HuH-7.5 (cell line): ENCODE measurements around the gene DOK6.
"Not testable (repeated sequence)": the region's sequence is repeated elsewhere in the genome, so short reads cannot be mapped to it uniquely, and the experiment has no call there.

Source experiments
- DNase-seq: peaks from one replicate; pipeline ENCODE4 v3.0.0; 2011; ENCODE audit warnings: low spot score

The DOK6 gene

DNA sequence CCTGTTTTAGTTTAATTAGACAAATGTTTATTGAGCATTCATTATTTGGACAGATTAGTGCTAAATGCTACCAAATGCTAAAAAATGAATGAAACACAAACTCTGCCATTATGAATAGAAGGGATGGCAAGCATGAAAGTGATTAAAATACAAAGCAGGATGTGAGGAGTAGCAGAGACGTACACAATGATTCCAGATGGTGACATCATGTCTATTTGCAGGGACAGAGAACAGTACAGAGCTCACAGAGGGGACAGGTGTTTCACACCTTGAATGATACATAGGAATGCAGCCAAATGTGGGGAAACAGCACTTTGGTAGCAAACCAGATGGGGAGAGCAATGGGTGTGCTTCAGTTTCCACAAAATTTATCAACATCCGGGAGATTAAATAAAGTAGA lies 470.7 kb downstream of the DOK6 start:
- DNase-seq, result no peak

DNA sequence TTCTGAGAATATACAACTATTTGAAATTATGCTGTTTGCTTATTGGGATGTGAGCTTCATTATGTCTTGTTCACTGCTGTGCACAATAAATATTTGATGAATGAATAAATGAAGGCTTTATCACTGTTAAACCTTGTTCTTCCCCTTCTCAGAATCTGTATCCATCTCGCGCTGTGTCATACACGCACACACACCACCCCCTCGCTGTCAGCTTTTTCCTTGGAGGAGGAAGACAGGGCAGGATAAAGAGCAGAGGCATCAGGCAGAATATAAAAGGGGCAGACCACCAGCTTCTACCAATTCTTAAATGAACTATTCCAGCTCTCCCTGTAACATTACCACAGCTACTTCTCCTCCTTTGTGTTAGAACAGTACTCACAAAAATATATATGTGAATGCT lies 472.0 kb downstream of the DOK6 start:
- no peak for DNase-seq

DNA sequence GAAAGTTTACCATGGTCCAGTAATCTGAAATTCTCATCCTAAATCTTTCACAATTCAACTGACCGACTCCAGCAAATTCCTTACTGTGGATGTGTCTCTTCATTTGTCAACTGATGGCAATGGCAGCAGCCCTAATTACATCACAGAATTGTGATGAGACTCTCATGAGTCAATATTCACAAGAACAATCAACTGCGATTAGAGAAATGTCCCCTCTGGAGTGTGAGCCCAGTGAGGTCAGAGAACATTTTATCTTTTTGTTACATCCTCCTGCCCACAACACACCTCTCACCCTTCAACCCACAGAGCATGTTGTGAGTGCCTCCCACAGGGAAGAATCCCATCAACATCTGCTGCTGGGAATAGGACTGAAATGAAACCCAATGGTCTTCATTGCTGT lies 473.4 kb downstream of the DOK6 start:
- DNase-seq, result no peak

DNA sequence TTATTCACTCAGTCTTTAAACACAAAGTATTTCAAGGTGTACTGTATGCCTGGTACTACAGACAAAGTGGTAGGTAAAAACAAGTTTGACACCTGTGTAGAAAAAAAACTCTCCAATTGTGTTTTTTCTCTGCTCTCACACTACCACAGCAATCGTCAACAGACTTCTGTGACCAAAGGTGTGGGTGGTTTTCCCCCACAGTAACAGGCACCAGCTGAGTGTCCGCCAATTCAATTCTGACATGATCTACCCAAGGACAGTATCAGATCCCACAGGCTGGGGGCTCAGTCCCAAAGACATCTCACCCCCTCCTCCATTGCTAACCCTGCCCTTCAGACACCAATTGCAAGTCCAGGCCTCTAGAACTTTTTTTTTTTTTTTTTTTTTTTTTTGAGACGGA lies 475.8 kb downstream of the DOK6 start:
- DNase-seq, result no peak

DNA sequence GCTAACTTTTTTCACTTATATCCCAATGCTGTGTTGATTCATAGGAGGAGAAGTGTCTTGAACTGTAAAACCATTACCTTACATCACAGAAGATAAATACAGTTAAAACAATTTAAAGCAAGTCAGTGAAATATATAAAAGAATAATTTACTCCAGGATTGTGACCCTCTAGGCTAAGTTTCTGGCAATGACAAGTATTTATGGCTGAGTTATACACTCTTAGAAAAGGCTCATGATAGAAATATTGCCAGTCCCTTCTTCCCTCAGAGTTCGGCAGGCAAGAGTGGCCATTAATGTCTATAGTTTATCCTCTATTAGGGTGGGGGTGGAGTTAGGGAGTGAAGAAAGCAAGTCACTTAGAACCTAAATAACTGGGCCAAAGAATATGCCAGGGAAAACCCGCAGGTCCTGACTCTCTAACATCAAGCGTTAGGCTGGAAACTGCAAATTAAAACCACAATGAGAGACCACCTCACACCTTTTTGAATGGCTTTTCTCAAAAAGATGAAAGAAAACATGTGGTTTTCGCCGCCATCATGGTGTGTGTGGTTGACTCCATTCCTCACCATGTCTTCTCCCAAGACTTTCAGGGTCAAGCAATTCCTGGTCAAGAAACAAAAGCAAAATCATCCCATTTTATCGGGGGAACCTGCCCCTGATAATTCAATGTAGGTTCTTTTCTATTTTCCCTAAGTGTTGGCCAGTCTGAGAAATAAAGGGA lies 477.7 kb downstream of the DOK6 start:
- DNase-seq, result no peak

DNA sequence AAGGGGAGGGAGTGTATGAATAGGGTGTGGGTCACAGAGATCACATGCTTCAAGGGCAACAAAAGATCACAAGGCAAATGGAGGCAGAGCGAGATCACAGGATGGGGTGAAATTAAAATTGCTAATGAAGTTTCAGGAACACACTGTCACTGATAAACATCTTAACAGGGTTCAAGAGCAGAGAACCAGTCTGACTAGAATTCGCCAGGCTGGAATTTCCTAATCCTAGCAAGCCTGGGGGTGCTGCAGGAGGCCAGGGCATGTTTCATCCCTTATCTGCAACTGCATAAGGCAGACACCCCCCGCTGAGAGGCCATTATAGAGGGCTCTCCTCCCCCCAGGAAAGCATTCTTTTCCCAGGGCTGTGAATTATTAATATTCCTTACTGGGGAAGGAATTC lies 478.4 kb downstream of the DOK6 start:
- DNase-seq, result not testable (repeated sequence)

DNA sequence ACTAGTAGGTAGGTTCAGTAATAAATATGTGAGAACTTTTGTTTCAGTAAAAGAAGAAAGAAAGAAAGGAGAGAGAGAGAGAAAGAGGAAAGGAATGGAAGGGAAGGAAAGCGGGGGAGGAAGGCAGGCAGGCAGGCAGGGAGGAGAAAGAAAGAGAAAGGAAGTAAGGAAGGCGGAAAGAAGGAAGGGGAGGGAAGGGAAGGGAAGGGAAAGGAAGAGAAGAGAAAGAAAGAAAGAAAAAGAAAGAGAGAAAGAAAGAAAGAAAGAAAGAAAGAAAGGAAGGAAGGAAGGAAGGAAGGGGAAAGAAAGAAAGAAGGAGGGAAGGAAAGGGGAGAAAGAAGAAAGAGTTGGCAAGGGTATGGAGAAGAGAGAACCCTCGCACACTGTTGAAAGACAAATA lies 479.4 kb downstream of the DOK6 start:
- no peak for DNase-seq

DNA sequence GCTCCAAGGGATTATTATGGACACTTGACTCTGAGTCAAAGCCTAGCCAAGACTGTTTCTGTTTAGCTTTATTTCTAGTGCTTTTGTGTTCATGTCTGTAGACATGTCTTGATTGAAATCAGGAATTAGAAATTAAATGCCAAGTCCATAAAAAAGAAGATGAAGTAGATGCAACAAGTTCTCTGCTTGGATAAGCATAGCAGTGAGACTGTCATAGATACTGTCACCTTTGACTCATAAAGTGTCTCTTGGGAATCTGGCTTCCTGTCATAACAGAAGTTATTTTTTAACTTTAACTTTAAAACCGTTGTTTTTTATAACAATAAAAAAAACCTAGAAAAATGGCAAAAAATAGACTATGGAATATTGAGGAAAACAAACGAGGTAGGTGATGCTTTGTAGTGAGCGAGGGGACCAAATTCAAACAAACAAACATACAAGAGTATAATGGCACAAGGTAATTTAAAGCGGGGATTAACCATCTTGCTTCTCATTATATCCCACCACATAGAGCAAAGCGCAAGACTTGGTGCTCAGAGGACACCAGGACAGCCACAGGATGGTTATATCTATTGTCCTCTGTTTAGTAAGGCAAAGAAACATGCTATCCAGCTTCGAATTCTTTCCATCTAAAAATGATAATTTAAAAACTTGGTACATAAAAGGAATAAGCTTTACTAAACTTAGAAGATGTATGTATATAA lies 482.4 kb downstream of the DOK6 start:
- no peak for DNase-seq

DNA sequence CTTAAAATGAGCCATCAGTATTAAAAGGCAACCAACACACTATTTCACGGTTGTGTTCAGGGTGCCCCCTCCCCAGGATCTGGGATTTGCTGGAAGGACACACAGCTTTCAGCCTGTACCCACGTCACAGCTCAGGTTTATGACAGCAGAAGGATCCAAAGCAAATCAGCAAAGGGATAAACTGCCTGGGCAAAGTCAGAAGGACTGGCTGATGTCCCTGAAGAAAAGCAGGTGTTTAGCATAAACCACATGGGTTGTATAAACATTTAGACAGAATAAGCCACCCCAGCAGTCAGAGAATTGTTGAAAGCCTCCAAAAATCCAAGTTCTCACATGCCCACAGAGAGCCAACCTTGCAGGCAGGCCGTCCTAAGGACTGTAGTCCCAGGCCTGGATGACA lies 483.1 kb downstream of the DOK6 start:
- no peak for DNase-seq

DNA sequence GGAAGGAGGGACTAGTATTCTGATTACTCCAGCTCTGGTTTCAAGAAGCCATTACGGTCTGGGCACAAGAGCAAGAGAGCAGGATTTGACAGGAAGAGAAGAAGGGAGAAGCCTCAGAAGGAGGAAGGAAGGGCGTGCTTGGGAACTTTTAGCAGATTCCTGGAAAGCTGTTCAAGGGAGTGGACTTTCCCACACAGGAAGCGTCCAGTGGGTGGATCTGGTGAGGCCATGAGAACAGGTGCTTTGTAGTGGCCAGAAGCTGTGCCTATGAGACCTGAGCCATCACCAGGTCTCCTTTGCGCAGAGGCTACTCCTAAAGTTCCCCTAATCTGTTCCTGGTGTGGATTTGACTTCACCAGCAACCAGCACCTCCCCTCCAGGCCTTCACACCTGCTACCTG lies 484.7 kb downstream of the DOK6 start:
- DNase-seq, result no peak

DNA sequence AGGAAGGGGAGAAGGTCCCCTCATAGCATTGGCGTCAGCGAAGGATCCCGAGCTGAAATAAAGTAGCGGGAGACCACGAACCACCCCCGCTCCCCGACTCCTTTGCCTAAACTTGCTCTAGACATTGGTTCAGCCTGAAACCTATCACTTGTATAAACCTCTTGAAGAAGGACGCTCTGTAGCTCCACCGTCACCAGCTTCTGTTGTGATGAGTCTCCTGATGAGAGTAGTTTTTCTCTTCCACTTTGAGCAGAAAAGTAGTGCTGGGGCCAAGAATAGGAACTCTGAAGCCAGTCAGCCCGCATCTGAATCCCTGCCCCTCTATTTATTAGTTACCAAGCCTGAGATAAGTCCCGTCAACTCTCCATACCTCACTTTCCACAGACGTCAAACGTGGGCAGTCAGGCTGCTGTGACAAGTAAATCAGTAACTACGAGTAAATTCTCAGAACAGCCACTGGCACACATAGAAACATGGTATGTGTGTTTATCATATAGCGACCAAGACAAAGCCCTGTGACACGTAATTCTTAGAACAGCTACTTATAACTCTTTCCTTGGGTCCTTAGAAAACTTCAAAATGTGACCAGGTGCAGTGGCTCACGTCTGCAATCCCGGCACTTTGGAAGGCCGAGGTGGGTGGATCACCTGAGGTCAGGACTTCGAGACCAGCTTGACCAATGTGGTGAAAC lies 485.3 kb downstream of the DOK6 start:
- peak; percentile 2 for DNase-seq

DNA sequence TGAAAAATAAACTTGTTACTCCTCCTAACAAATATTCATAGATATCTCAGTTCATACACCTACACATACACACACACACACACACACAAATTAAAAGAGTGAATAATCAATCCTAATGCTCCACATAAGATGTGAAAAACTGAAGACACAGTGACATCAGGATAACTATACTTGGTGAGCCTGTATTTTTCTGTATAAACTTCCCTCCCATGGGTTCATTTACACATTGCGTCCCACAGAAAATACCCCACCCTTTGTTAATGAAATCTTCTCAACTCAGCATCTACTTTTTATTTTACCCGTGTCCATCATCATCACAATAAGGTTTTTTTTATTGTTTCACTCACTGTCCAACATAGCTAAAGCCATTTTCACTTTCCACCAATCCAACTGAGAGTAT lies 486.6 kb downstream of the DOK6 start:
- DNase-seq, result no peak

DNA sequence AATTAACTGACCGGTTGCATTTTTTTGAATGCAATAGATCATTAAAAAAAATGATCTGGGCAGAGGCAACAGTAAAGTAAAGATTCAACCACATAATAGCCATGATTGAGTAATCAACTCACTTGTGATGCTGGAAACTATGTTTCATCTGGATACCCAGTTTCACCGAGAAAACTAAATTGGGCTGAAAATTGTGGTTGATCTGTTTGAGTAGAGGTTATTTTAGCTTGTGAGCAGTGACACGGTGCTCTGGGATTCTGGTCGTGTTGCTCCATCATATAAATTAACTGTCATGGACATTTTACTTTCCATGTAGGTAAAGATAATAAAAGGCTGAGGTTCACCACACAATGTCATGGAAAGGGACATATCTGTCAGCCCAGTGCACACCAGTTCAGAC lies 488.3 kb downstream of the DOK6 start:
- no peak for DNase-seq

DNA sequence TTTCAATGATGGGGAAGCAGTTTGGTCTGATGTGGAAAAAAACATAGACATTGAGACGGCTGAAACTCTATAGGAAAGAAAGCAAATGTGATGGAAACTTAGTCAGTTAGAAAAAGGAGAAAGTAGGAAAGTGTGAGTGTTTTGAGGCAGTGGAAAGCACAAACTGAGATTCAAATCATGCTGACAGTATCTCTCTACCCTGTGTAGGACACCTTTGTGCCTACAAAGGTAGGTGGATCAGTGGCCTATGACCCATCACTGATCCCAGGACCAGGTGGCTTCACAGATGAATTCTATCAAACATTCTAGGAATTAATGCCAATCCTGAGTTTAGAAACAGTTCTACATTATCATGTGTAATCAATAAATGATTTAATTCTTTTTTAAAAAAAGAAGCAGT lies 489.9 kb downstream of the DOK6 start:
- DNase-seq, result no peak

DNA sequence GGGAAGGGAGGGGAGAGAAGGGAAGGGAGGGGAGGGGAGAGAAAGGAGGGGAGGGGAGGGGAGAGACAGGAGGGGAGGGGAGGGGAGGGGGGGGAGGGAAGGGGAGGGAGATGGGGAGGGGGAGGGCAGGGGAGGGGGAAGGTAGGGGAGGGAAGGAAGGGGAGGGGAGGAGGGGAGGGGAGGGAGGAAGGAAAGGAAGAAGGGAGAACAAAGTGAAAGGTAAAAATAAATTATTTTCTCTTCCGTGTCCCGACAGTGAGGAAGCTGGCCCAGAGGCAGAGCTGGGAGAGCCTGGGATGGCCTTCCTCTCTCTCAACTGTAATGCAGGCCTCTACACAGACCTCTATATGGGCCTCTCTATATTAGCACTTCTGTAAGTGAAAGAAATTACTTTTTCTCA lies 493.8 kb downstream of the DOK6 start:
- no peak for DNase-seq

DNA sequence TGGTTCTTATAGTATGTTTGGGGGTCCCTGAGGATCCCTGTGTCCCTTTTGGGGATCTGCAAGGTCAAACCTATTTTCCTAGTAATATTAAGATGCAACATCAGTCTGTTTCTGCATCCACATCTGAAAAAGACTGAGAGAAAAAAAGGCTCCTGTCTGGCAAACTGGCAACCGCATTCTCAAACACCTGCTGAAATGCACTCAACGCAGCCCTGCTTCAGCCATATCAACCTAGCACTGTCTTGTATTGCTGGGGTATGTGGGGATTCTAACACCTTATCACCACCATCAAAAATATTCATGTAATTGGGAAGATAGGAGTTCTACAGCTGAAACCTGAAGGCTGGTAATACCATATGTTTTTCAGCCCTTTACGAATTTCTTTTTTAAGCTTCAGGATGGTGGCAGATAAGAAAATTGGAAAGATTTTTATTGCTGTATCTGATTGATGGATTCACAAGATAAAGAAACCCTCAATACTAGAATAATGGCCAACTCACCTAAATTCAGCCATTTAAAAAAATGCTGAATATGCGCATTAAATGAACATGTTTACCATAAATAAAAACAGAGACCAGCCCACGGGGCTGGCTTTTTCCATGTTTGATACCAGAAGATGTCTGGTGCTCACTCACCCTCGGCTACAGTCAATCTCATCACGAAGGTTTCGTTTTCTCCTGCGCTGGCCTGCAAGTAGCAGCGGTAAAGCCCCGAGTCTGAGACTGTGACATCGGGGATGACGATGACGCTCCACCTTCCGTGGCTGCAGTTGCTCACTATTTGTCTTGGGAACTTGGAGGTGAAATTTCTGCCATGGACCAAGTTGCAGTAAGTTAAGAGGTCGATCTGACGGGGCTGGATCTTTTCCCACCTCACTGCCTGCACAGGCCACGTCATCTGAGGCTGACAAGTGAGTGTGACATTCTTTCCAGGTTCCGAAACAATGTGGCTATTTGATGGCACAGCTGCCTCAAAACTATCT lies 494.7 kb downstream of the DOK6 start:
- DNase-seq, result no peak

DNA sequence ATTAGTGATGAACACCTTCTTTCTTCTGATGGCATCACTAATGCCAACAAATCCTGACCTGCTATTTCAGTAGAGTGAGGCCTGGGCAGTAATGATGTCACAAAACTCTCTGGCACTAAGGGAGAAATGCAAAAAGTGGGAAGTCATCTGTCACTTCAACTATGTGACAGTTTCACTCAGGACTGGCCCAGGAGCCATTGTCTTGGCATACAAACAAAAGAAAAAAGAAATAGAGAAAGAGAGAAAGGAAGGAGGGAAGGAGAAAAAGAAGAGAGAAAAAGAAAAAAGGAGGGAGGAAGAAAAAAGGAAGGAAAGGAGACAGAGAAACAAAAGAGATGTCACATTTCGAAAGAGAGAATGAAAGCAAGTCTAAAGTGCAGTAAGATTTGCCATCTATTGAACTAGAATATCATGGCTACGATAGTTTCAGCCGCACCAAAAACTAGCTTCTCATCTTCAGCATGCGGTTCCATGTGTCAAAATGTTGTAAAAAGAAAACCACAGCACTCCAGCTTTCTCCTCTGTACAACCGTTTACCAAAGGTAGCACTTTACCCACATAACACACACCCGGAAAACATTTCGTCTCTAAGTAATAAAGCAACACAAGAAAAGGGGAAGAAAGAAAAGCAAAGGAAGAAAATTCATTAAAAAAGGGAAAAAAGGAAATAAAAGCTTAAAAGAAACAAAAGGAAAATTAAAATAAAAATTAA lies 496.9 kb downstream of the DOK6 start:
- no peak for DNase-seq

DNA sequence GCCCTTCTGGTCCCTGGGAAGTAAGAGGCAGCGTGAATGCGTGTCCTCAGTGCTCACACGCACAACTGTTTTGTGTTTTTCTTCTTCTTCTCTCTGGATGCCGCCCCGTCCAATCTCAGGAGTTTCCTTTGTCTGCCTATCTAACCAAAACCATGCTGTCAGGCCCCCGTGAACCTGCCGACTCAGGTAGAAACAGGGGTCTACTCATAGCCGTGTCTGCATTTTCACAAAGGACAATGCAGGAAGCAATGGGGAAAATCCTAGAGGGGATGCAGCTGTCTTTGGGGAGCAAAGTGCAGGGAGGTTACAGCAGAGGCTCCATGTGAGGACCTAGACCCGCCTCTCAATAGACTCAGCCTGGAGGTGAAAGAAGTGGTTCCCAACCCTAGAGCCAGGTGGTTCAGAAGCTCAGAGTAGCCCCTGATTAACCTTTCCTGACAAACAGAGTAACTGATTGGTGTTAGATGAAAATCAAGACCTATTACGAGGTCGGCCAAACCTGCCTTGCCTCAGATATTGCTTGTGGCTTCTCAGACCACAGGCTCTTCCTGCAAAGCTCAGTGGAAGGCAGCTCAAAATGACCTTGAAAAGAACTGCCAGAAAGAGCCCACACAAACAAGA lies 497.7 kb downstream of the DOK6 start:
- DNase-seq, result no peak
